DOHH2 (cell line): ENCODE measurements around the gene HCN2.

ENCODE experiments used
- EZH2phosphoT487 ChIP-seq: fragments of 200-600 bp; sonication (generic); IDR thresholded peaks from 2 replicates; pipeline ENCODE4 v1.6.1; 2017; ENCODE audit warnings: borderline replicate concordance, mild to moderate bottlenecking, antibody characterized with exemption, low read length, moderate library complexity, mixed read lengths
- TF ChIP-seq, protein P1 (sequence below): fragments of 200-600 bp; sonication (generic); IDR thresholded peaks from one replicate; pipeline ENCODE4 v1.5.1; 2014; ENCODE audit warnings: antibody characterized with exemption, mild to moderate bottlenecking, low read depth, low read length; ENCODE audit not compliant: poor library complexity, severe bottlenecking

DNA sequence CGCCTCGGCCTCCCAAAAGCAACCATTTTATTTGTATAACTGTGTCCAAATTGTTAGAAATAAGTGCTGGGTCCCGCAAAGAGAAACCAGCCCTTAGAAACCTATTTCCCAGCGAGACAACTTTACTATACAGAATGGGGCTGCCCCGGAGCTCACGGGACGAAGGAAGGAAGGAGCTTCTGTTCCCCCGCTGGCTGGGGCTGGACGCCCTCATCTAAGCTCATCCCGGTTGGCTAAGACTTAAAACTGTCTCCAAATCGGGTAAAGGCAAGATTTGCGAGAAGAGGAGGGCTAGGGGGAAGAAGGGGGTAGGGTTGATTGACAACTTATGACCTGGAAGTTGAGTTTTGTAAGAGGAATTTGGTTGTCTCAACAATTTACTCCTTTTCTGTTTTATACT is 29.6 kb upstream of the HCN2 start:
- TF ChIP-seq, protein P1, sequence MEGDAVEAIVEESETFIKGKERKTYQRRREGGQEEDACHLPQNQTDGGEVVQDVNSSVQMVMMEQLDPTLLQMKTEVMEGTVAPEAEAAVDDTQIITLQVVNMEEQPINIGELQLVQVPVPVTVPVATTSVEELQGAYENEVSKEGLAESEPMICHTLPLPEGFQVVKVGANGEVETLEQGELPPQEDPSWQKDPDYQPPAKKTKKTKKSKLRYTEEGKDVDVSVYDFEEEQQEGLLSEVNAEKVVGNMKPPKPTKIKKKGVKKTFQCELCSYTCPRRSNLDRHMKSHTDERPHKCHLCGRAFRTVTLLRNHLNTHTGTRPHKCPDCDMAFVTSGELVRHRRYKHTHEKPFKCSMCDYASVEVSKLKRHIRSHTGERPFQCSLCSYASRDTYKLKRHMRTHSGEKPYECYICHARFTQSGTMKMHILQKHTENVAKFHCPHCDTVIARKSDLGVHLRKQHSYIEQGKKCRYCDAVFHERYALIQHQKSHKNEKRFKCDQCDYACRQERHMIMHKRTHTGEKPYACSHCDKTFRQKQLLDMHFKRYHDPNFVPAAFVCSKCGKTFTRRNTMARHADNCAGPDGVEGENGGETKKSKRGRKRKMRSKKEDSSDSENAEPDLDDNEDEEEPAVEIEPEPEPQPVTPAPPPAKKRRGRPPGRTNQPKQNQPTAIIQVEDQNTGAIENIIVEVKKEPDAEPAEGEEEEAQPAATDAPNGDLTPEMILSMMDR = no peak
- no peak for TF ChIP-seq EZH2phosphoT487
